Erythroblast (primary cell): Measurements from ENCODE around the gene AASDHPPT.

Source experiments
- GATA1 ChIP-seq: IDR thresholded peaks from 2 replicates; pipeline ENCODE4 v1.6.1; 2011; ENCODE audit warnings: low read depth, mild to moderate bottlenecking, control low read depth, low read length, moderate library complexity
- POLR2A ChIP-seq: IDR thresholded peaks from 2 replicates; pipeline ENCODE4 v1.6.1; 2011; ENCODE audit warnings: mild to moderate bottlenecking, low read length

DNA sequence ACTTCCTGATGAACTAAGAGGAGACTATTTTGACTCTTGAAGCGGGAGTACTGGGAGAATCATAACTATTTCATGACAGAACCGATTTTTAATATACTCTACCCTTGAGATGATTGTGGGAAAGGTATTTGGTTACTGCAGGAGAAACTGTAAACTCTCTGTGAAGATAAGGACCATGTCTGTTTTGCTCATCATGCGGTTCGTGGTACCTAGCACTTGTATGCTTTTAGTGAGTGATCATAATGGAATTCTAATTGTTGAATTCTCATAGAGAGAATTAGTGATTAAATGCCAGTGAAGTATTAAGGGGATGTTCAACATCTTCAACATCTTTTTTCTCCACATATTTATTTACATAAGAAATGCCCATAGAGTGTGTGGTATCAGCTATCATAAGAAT is 11.4 kb downstream of the AASDHPPT start:
- TF ChIP-seq POLR2A: no peak
- TF ChIP-seq GATA1: no peak
